ENCODE data around the gene SLC4A11. TPM values are rescaled to one million over a fixed set of nuclear protein-coding genes. Genes with fewer than 3 reads are reported as not detected.

Gene SLC4A11
- total RNA-seq, 1 experiment from 2014 or later, result 26.8 TPM

GRCh38 chr20:3203315-3204123 lies 35.5 kb downstream of the SLC4A11 start:
- CTCF ChIA-PET, result interaction anchor here (0.5 kb wide), 1 partner anchor 17 kb away, joined by 4 read pairs; no protein-coding TSS in a partner anchor
- BruUV-seq (replicated peaks), result TSS peak; percentile 61
- POLR2A ChIA-PET (ENCODE audit: unreplicated experiment), result interaction anchor here (0.6 to 0.7 kb wide), 2 partner anchors 11 to 634 kb away, joined by 4 to 12 read pairs; no protein-coding TSS in a partner anchor
- no peaks in the 10 kb centered on the region for H3F3A ChIP-seq (ENCODE audit: low read length, unreplicated experiment)
- intact Hi-C loops (cut with micrococcal nuclease), result loop anchor here (1.0 kb wide), 1 partner anchor 30 kb away; the partner anchor contains the start of gene LZTS3
- H2AFZ ChIP-seq (ENCODE audit: low read length), result peak overlapping the region; percentile 90
- no peaks in the 10 kb centered on the region for H3K9me2 ChIP-seq (replicated peaks; ENCODE audit: low read length)
- peaks cover 26% of the 10 kb centered on the region for H3K36me3 ChIP-seq (ENCODE audit: low read depth, low read length)
- H3K4me2 ChIP-seq (ENCODE audit: low read length), result peak overlapping the region; percentile 96
- H4K20me1 ChIP-seq (ENCODE audit: low read length), result no peaks in the 10 kb centered on the region
- H3K9ac ChIP-seq (ENCODE audit: low read length), result peak overlapping the region; percentile 89
- no peaks in the 10 kb centered on the region for H3K27me3 ChIP-seq (ENCODE audit: low read length)
- H3K4me1 ChIP-seq (ENCODE audit: insufficient read depth, low read length), result peaks cover 12% of the 10 kb centered on the region
- ATAC-seq (peak; percentile 37), DNase-seq (peak; percentile 39)
- H3K4me3 ChIP-seq (ENCODE audit: low read length), result peak overlapping the region; percentile 84
- peak overlapping the region; percentile 60 for H3K27ac ChIP-seq (ENCODE audit: low read length)
- TF ChIP-seq EZH2phosphoT487 (IDR thresholded peaks at IDR 0.05; ENCODE audit: borderline replicate concordance, low read length) (no peak), EZH2 (IDR thresholded peaks at IDR 0.05; ENCODE audit: low read length, unreplicated experiment) (no peak)
- TF ChIP-seq, protein P1, sequence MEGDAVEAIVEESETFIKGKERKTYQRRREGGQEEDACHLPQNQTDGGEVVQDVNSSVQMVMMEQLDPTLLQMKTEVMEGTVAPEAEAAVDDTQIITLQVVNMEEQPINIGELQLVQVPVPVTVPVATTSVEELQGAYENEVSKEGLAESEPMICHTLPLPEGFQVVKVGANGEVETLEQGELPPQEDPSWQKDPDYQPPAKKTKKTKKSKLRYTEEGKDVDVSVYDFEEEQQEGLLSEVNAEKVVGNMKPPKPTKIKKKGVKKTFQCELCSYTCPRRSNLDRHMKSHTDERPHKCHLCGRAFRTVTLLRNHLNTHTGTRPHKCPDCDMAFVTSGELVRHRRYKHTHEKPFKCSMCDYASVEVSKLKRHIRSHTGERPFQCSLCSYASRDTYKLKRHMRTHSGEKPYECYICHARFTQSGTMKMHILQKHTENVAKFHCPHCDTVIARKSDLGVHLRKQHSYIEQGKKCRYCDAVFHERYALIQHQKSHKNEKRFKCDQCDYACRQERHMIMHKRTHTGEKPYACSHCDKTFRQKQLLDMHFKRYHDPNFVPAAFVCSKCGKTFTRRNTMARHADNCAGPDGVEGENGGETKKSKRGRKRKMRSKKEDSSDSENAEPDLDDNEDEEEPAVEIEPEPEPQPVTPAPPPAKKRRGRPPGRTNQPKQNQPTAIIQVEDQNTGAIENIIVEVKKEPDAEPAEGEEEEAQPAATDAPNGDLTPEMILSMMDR (conservative IDR thresholded peaks at IDR 0.05; ENCODE audit: low read depth, low read length), result no peak
- H3K9me3 ChIP-seq (ENCODE audit: low read length), result no peaks in the 10 kb centered on the region
- peaks cover 23% of the 10 kb centered on the region for H3K79me2 ChIP-seq (ENCODE audit: low read length)

DNA sequence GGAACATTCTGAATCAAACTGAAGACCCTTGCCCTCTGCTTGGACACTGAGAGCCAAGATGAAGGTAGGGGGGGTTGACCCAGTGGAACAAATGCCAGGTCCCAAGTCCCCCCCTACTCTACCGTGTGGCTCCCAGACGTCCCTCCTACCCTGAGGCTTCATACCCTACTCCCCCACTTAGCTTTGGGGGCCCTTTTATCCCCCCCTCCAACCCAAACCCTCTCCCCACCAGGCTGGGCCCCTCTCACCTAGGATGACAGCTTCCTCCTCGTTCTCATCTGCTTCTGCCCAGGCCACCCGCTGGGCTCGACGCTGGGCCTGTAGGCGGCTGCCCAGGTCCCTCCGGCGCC lies 36.0 kb downstream of the SLC4A11 start:
- TF ChIP-seq, protein P1 (conservative IDR thresholded peaks at IDR 0.05; ENCODE audit: low read depth, low read length), result no peak
- TF ChIP-seq EZH2phosphoT487 (IDR thresholded peaks at IDR 0.05; ENCODE audit: borderline replicate concordance, low read length), result no peak
- TF ChIP-seq EZH2 (IDR thresholded peaks at IDR 0.05; ENCODE audit: low read length, unreplicated experiment), result no peak
- CTCF ChIA-PET, result no interaction called here

More for the DNA sequence above, 36.0 kb downstream of the SLC4A11 start:
- Histone ChIP-seq H3K4me2 (ENCODE audit: low read length) (peak overlapping the region; percentile 96), H3K4me1 (ENCODE audit: insufficient read depth, low read length) (peaks cover 10% of the 10 kb centered on the region), H3K9ac (ENCODE audit: low read length) (peak overlapping the region; percentile 89), H4K20me1 (ENCODE audit: low read length) (no peaks in the 10 kb centered on the region), H2AFZ (ENCODE audit: low read length) (peak overlapping the region; percentile 90), H3K79me2 (ENCODE audit: low read length) (peaks cover 23% of the 10 kb centered on the region), H3K36me3 (ENCODE audit: low read depth, low read length) (peaks cover 26% of the 10 kb centered on the region), H3F3A (ENCODE audit: low read length, unreplicated experiment) (no peaks in the 10 kb centered on the region), H3K27ac (ENCODE audit: low read length) (no peak overlapping the region), H3K9me3 (ENCODE audit: low read length) (no peaks in the 10 kb centered on the region), H3K27me3 (ENCODE audit: low read length) (no peaks in the 10 kb centered on the region), H3K4me3 (ENCODE audit: low read length) (peak overlapping the region; percentile 84), H3K9me2 (replicated peaks; ENCODE audit: low read length) (no peaks in the 10 kb centered on the region)
- DNase-seq, result no peak
- intact Hi-C loops (cut with micrococcal nuclease), result no loop called here
- ATAC-seq, result no peak
- no TSS peak for BruUV-seq (replicated peaks)
- POLR2A ChIA-PET (ENCODE audit: unreplicated experiment), result no interaction called here
